B cell (primary cell): ENCODE data around the gene CLIC2. TPM values are rescaled to one million over a fixed set of nuclear protein-coding genes. Genes with fewer than 3 reads are reported as not detected.

Experiments used
- ATAC-seq: fragments of 200-7000 bp; cut with Tn5 transposase; one replicate; pipeline ENCODE4 v1.10.0; 2021; ENCODE audit warnings: low read depth, mild to moderate bottlenecking, moderate number of reproducible peaks, moderate library complexity
- CTCF ChIA-PET: fragments of 350-600 bp; sonication (Branson Sonifier 250); formaldehyde crosslinking; loops from one replicate; lab custom pipeline; 2021; ENCODE audit warnings: antibody characterized with exemption, inconsistent platforms; lab: Charles Lee
- POLR2A ChIA-PET: fragments of 350-600 bp; sonication (Branson Sonifier 250); formaldehyde crosslinking; loops from one replicate; lab custom pipeline; 2021; ENCODE audit warnings: antibody characterized with exemption; lab: Charles Lee
- DNase-seq: peaks from one replicate; pipeline ENCODE4 v3.0.0; 2013
- H2AFZ ChIP-seq: 2 replicates; pipeline ENCODE4 v1.6.1; 2012; ENCODE audit warnings: mild to moderate bottlenecking, low read depth, low read length; ENCODE audit not compliant: insufficient read depth, poor library complexity, severe bottlenecking
- H3K27ac ChIP-seq, 2 donors: 1 replicate in 1 of 2; 2 replicates in 1 of 2; pipeline ENCODE4 v1.5.1; 2012 to 2013; ENCODE audit warnings: low read length in 2 of 2, mild to moderate bottlenecking in 2 of 2, moderate library complexity in 1 of 2
- H3K27me3 ChIP-seq, 4 experiments: fragments of 200-600 bp in 1 of 4; sonication (generic) in 1 of 4; replicated peaks in 1 of 4; 1 replicate in 2 of 4; 2 replicates in 2 of 4; pipeline versions ENCODE4 v1.6.1 to v1.7.0; 2013 to 2016; ENCODE audit warnings: low read length in 3 of 4, mild to moderate bottlenecking in 2 of 4, mixed read lengths in 1 of 4, moderate library complexity in 1 of 4; ENCODE audit not compliant: insufficient read depth in 4 of 4, control insufficient read depth in 3 of 4; ENCODE audit errors: control extremely low read depth in 1 of 4
- H3K36me3 ChIP-seq, 2 experiments: replicated peaks in 1 of 2; 1 replicate in 1 of 2; 2 replicates in 1 of 2; pipeline versions ENCODE4 v1.6.1 to v1.7.1; 2013; ENCODE audit warnings: low read length in 1 of 2; ENCODE audit not compliant: insufficient read depth in 2 of 2, control insufficient read depth in 1 of 2; ENCODE audit errors: control extremely low read depth in 1 of 2, extremely low read depth in 1 of 2
- H3K4me1 ChIP-seq, 2 donors: fragments of 200-600 bp in 1 of 2; sonication (generic) in 1 of 2; 1 replicate in 1 of 2; 2 replicates in 1 of 2; pipeline versions ENCODE4 v1.5.1 to v1.6.1; 2013 to 2017; ENCODE audit warnings: low read length in 2 of 2; ENCODE audit not compliant: control insufficient read depth in 2 of 2, insufficient read depth in 2 of 2
- H3K4me2 ChIP-seq: replicated peaks from 2 replicates; pipeline ENCODE3; 2012; ENCODE audit warnings: mild to moderate bottlenecking, low read depth, low read length; ENCODE audit not compliant: poor library complexity, severe bottlenecking
- H3K4me3 ChIP-seq, 5 experiments: fragments of 200-600 bp in 1 of 5; sonication (generic) in 1 of 5; 1 replicate in 3 of 5; 2 replicates in 2 of 5; pipeline versions ENCODE4 v1.5.1 to v1.7.0; 2011 to 2016; ENCODE audit warnings: low read length in 4 of 5, mild to moderate bottlenecking in 4 of 5, low read depth in 2 of 5, control low read depth in 1 of 5, moderate library complexity in 1 of 5; ENCODE audit not compliant: insufficient read depth in 1 of 5; ENCODE audit errors: control extremely low read depth in 1 of 5, extremely low read depth in 1 of 5
- H3K79me2 ChIP-seq: fragments of 200-600 bp; sonication (generic); one replicate; pipeline ENCODE4 v1.6.0; 2016; ENCODE audit warnings: low read length; ENCODE audit not compliant: control insufficient read depth, insufficient read depth
- H3K9ac ChIP-seq: fragments of 200-600 bp; sonication (generic); 2 replicates; pipeline ENCODE4 v1.6.1; 2017; ENCODE audit warnings: mild to moderate bottlenecking, low read length, moderate library complexity
- H3K9me3 ChIP-seq, 3 donors: one replicate each; pipeline versions ENCODE4 v1.6.1 to v1.7.1; 2013; ENCODE audit warnings: low read length in 2 of 3; ENCODE audit not compliant: control insufficient read depth in 2 of 3, insufficient read depth in 1 of 3; ENCODE audit errors: control extremely low read depth in 1 of 3
- H4K20me1 ChIP-seq: 2 replicates; pipeline ENCODE4 v1.6.0; 2012; ENCODE audit warnings: mild to moderate bottlenecking, low read length; ENCODE audit not compliant: insufficient read depth, control insufficient read depth, poor library complexity, severe bottlenecking
- H3K27ac Mint-ChIP-seq: one replicate; pipeline ENCODE4 v1.8.0; 2021; ENCODE audit warnings: mixed read lengths
- H3K27me3 Mint-ChIP-seq: one replicate; pipeline ENCODE4 v1.8.0; 2021; ENCODE audit warnings: mixed read lengths
- H3K4me1 Mint-ChIP-seq: one replicate; pipeline ENCODE4 v1.8.0; 2021; ENCODE audit warnings: mixed read lengths
- H3K4me3 Mint-ChIP-seq: one replicate; pipeline ENCODE4 v1.8.0; 2021; ENCODE audit warnings: mixed read lengths
- H3K9me3 Mint-ChIP-seq: one replicate; pipeline ENCODE4 v1.8.0; 2022; ENCODE audit warnings: mixed read lengths; ENCODE audit not compliant: insufficient read depth
- EZH2 ChIP-seq: IDR thresholded peaks from 2 replicates; pipeline ENCODE4 v1.6.1; 2012; ENCODE audit warnings: borderline replicate concordance, low read depth, mild to moderate bottlenecking, moderate library complexity, low read length; ENCODE audit not compliant: insufficient read depth, poor library complexity, severe bottlenecking
- intact Hi-C: fragments of 100-400 bp; cut with micrococcal nuclease; formaldehyde crosslinking; loops from one replicate; pipeline ENCODE4 v1.10.0; 2022
- polyA plus RNA-seq: library from polyadenylated mRNA; depleted of rRNA; stranded (reverse); fragments of >200 nt; gene quantifications from 2 replicates; pipeline ENCODE4 v1.2.3, GENCODE V29; 2012
- small RNA-seq: library from RNA; depleted of rRNA; stranded (forward); fragments of <200 nt; gene quantifications from one replicate; pipeline ENCODE3, GENCODE V24; 2012; ENCODE audit warnings: low replicate concordance, low read depth; ENCODE audit not compliant: insufficient read length
- total RNA-seq, 2 donors: library from RNA; stranded (reverse); fragments of 120-200 nt in 1 of 2; gene quantifications; 1 replicate in 1 of 2; 2 replicates in 1 of 2; pipeline versions ENCODE4 v1.2.3 to v1.2.4, GENCODE V29; 2013 to 2022
- TF ChIP-seq, protein P1 (sequence below): fragments of 200-600 bp; IDR thresholded peaks from one replicate; pipeline ENCODE4 v1.8.0; 2022; ENCODE audit warnings: antibody characterized with exemption, mild to moderate bottlenecking

CLIC2 gene
- total and polyA plus RNA-seq, 2 donors (not counting 1 experiment from before 2014, with no cell fraction given) = 0.15 to 0.16 TPM

DNA sequence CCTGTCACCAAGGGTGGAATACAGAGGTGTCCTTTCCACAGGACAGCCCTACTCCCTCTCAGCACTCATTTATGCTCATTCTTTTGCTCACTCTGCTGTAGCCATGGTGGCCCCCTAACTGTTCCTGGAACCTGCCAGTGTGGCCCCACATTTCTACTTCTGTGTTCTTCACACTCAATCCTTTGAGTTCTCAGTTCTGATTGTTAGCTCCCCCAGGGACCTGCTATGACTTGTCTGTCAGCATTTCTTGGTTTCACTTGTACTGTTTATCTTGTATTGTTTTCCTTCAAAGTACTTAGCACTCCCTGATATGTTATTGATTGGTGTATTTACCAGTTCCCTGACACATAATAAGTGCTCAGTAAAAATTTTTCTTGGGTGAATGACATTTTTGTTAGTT lies 103.3 kb downstream of the CLIC2 start:
- Mint-ChIP-seq H3K4me3 (no peak overlapping the region), H3K9me3 (no peaks in the 10 kb centered on the region), H3K4me1 (peaks cover 6% of the 10 kb centered on the region), H3K27me3 (no peaks in the 10 kb centered on the region), H3K27ac (no peak overlapping the region)
- no peak overlapping the region for H3K9ac ChIP-seq
- TF ChIP-seq, protein P1, sequence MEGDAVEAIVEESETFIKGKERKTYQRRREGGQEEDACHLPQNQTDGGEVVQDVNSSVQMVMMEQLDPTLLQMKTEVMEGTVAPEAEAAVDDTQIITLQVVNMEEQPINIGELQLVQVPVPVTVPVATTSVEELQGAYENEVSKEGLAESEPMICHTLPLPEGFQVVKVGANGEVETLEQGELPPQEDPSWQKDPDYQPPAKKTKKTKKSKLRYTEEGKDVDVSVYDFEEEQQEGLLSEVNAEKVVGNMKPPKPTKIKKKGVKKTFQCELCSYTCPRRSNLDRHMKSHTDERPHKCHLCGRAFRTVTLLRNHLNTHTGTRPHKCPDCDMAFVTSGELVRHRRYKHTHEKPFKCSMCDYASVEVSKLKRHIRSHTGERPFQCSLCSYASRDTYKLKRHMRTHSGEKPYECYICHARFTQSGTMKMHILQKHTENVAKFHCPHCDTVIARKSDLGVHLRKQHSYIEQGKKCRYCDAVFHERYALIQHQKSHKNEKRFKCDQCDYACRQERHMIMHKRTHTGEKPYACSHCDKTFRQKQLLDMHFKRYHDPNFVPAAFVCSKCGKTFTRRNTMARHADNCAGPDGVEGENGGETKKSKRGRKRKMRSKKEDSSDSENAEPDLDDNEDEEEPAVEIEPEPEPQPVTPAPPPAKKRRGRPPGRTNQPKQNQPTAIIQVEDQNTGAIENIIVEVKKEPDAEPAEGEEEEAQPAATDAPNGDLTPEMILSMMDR = no peak
- no peak for TF ChIP-seq EZH2
- DNase-seq = no peak
- H3K27ac ChIP-seq = no peak overlapping the region
- no peak for ATAC-seq
- CTCF ChIA-PET = no interaction called here
- H2AFZ ChIP-seq = no peak overlapping the region
- H3K4me1 ChIP-seq = no peaks in the 10 kb centered on the region
- POLR2A ChIA-PET = no interaction called here
- no peaks in the 10 kb centered on the region for H4K20me1 ChIP-seq
- intact Hi-C loops = no loop called here
- H3K27me3 ChIP-seq = no peaks in the 10 kb centered on the region
- no peak overlapping the region for H3K4me2 ChIP-seq
- no peaks in the 10 kb centered on the region for H3K9me3 ChIP-seq
- no peaks in the 10 kb centered on the region for H3K79me2 ChIP-seq
- H3K36me3 ChIP-seq = peaks cover 0 to 45% of the 10 kb centered on the region in 2 experiments
- no peak overlapping the region for H3K4me3 ChIP-seq

Small RNAs within 50 kb of the gene (small RNA-seq; reads per million reads assigned to genes)
- gene AC234781.4 = not detected
- not detected for gene MIR1184-2

Other genes starting within 250 kb of the CLIC2 start
- gene VBP1, start 118.2 kb downstream of the CLIC2 start, total RNA-seq = 29.7 and 30.0 TPM in 2 replicates
- 6.5 and 9.6 TPM in 2 replicates for gene VBP1, start 118.2 kb downstream of the CLIC2 start, polyA plus RNA-seq
- 7.8 and 8.8 TPM in 2 replicates for gene RAB39B, start 70.1 kb downstream of the CLIC2 start, total RNA-seq
- gene RAB39B, start 70.1 kb downstream of the CLIC2 start, polyA plus RNA-seq = 2.0 and 2.4 TPM in 2 replicates
- not detected in 2 replicates for gene F8A2, start 47.5 kb upstream of the CLIC2 start, total RNA-seq
- not detected in 2 replicates for gene F8A2, start 47.5 kb upstream of the CLIC2 start, polyA plus RNA-seq
- gene F8A3, start 124.0 kb upstream of the CLIC2 start, total RNA-seq = 7.7 and 14.8 TPM in 2 replicates
- gene F8A3, start 124.0 kb upstream of the CLIC2 start, polyA plus RNA-seq = 1.2 and 2.3 TPM in 2 replicates